Stomach smooth muscle (tissue), 2 donors: ENCODE measurements around the gene LINC01488.

Source experiments
- H3K27ac ChIP-seq: one replicate; pipeline ENCODE4 v1.7.0; 2013; ENCODE audit warnings: mild to moderate bottlenecking, low read length, inconsistent platforms
- H3K27me3 ChIP-seq, 2 donors: one replicate each; pipeline ENCODE4 v1.7.0; 2013; ENCODE audit warnings: low read length in 2 of 2; ENCODE audit not compliant: insufficient read depth in 2 of 2, control insufficient read depth in 1 of 2
- H3K36me3 ChIP-seq, 2 donors: one replicate each; pipeline ENCODE4 v1.7.0; 2013; ENCODE audit warnings: low read length in 2 of 2; ENCODE audit not compliant: control insufficient read depth in 2 of 2, insufficient read depth in 2 of 2
- H3K4me1 ChIP-seq: one replicate; pipeline ENCODE4 v1.7.0; 2013; ENCODE audit warnings: low read length; ENCODE audit not compliant: control insufficient read depth, insufficient read depth
- H3K4me3 ChIP-seq, 2 donors: one replicate each; pipeline ENCODE4 v1.7.0; 2013; ENCODE audit warnings: low read length in 2 of 2
- H3K9ac ChIP-seq, 2 donors: one replicate each; pipeline ENCODE4 v1.7.0; 2013; ENCODE audit warnings: low read length in 2 of 2, mild to moderate bottlenecking in 1 of 2
- H3K9me3 ChIP-seq, 2 donors: one replicate each; pipeline ENCODE4 v1.7.0; 2013; ENCODE audit warnings: low read length in 2 of 2; ENCODE audit not compliant: control insufficient read depth in 2 of 2
- donor health status: healthy.
- donor health status: Pancreatic carcinoma.

LINC01488 gene

GRCh38 chr11:69439127-69439526 is 42.3 kb upstream of the LINC01488 start:
- Histone ChIP-seq H3K9ac (no peak overlapping the region), H3K4me1 (peaks cover 15% of the 10 kb centered on the region), H3K9me3 (no peaks in the 10 kb centered on the region), H3K36me3 (no peaks in the 10 kb centered on the region), H3K27ac (no peak overlapping the region), H3K4me3 (no peak overlapping the region), H3K27me3 (no peaks in the 10 kb centered on the region)

DNA sequence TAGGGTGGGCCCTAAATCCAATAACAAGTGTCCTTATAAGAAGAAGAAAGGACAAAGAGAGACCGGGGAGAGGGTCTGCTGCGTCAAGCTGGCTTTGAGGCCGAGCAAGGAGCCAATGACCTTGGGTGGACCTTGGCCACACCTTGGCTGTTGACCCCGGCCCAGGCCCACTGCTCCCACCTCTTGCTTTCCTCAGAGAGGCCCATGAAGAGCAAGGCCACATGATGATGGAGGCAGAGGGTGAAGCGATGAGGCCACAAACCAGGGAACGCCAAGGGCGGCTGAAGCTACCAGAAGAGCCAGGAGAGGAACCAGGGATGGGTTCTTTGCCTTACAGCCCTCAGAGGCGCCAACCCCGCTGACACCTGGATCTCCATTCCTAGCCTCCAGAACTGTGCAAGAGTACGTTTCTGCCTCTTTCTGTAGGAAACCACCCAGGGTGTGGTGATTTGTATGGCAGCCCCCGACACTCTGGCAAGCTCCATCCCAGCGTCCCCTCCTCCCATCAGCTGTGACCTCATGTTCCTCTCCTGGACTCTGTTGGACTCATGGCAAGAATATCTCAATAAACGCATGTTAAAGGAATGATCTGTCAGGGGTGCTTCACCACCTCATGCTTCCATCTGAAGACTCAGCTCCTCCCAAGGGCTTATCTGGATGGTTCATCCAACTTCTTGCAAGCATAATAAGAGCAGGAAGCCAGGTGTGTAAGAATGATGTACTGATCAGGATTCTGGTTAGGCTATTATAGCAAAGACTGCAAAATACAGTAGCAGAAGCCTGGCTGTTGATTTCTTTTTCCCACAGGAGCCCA is 41.6 kb upstream of the LINC01488 start:
- peaks cover 21% of the 10 kb centered on the region for H3K4me1 ChIP-seq
- no peak overlapping the region for H3K4me3 ChIP-seq
- no peaks in the 10 kb centered on the region for H3K27me3 ChIP-seq
- no peak overlapping the region for H3K9ac ChIP-seq
- no peaks in the 10 kb centered on the region for H3K36me3 ChIP-seq
- H3K9me3 ChIP-seq = no peaks in the 10 kb centered on the region
- H3K27ac ChIP-seq = no peak overlapping the region

DNA sequence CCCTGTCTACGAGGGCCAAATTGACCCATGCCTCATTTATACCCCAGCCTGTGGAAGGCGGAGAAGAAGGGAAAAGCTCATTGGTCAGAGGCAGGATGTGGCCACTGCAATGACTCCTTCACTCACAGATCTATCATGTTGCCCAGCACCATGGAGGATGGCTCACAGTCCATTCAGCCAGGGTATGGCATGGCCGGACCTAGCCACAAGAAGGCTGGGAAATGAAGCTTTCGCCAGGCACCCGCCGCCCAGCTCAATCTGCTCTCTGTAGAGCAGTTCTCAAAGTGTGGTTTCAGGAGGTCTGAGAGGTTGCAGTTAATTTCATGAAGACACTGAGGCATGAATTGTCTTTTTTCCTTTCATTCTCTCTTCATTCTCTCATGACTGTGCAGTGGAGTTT is 40.6 kb upstream of the LINC01488 start:
- H3K27me3 ChIP-seq = no peaks in the 10 kb centered on the region
- H3K36me3 ChIP-seq = no peaks in the 10 kb centered on the region
- no peak overlapping the region for H3K4me3 ChIP-seq
- no peaks in the 10 kb centered on the region for H3K9me3 ChIP-seq
- peaks cover 22% of the 10 kb centered on the region for H3K4me1 ChIP-seq
- H3K9ac ChIP-seq = no peak overlapping the region
- H3K27ac ChIP-seq = no peak overlapping the region

- no peak overlapping the region for H3K27ac ChIP-seq
- no peaks in the 10 kb centered on the region for H3K27me3 ChIP-seq
- H3K4me3 ChIP-seq = no peak overlapping the region
- no peak overlapping the region for H3K9ac ChIP-seq
- H3K4me1 ChIP-seq = peaks cover 22% of the 10 kb centered on the region
- H3K9me3 ChIP-seq = no peaks in the 10 kb centered on the region
- no peaks in the 10 kb centered on the region for H3K36me3 ChIP-seq
Measured at GRCh38 chr11:69442012-69442806, 39.3 kb upstream of the LINC01488 start.

DNA sequence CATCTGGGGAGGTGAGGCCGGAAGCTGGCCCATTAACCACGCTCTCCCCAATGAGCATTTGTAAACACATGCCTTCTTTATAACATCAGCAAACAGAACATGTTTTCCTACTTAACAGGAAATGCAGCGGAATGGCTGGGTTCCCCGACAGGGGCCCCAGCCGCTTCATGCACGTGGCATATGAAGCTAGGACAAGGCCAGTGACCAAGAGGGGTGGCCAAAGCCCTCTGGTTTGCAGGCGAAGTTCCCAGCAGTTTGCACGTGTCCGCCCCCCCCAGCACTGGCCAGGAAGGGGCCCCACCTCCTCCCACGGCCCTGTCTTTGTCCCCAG is 38.7 kb upstream of the LINC01488 start:
- peak overlapping the region; percentile 69 for H3K27ac ChIP-seq
- H3K9me3 ChIP-seq = no peaks in the 10 kb centered on the region
- H3K9ac ChIP-seq = no peak overlapping the region
- H3K27me3 ChIP-seq = no peaks in the 10 kb centered on the region
- H3K4me3 ChIP-seq = peak overlapping the region in 1 of 2 donors; percentile 71
- H3K36me3 ChIP-seq = no peaks in the 10 kb centered on the region
- H3K4me1 ChIP-seq = peaks cover 22% of the 10 kb centered on the region

- peak overlapping the region; percentile 36 to 39 for H3K9ac ChIP-seq
Measured at GRCh38 chr11:69443138-69443967, 38.1 kb upstream of the LINC01488 start.

GRCh38 chr11:69443968-69444364 is 37.5 kb upstream of the LINC01488 start:
- Histone ChIP-seq H3K9ac (peak overlapping the region; percentile 36 to 39), H3K4me3 (peak overlapping the region; percentile 47 to 71)

More at GRCh38 chr11:69443138-69443967, 38.1 kb upstream of the LINC01488 start:
- peak overlapping the region; percentile 47 to 71 for H3K4me3 ChIP-seq
- no peaks in the 10 kb centered on the region for H3K27me3 ChIP-seq
- H3K4me1 ChIP-seq = peaks cover 22% of the 10 kb centered on the region
- peak overlapping the region; percentile 69 for H3K27ac ChIP-seq
- H3K36me3 ChIP-seq = no peaks in the 10 kb centered on the region
- no peaks in the 10 kb centered on the region for H3K9me3 ChIP-seq

DNA sequence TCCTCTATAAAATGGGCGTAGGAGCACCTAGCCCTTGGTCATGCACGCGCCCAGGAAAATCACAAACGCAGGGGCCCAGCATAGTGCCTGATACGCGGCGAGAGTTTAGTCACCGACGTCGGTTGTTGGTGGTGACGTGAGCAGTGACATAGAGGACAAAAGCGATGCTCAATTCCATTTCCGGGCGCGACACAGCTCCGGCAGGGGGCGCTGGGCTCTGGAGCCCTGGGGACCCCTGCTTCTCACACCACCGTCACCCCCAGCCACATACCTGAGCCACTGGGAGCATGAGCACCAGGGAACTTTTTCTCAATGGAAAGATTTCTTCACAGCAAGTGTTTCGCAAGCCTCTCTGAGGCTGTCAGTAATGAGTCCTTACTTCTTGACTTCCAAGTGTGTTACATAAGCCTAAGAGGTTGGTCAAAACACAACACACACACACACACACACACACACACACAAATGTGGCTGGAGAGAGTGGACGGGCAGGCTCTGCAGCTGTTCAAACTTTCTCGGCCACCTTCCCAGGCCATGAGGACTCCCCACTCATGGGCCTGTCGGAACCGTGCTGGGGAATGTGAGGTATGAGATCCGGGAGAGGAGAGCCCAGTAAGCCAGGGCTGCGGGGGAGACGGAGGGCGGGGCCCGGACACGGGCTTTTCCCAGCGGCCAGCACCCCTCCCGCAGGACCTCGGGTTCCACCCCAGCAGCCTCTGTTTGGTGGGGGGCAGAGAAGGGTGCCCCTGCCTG is 36.9 kb upstream of the LINC01488 start:
- H3K9me3 ChIP-seq = no peaks in the 10 kb centered on the region
- H3K36me3 ChIP-seq = no peaks in the 10 kb centered on the region
- H3K27me3 ChIP-seq = no peaks in the 10 kb centered on the region
- peak overlapping the region in 1 of 2 donors; percentile 71 for H3K4me3 ChIP-seq
- H3K4me1 ChIP-seq = peaks cover 26% of the 10 kb centered on the region
- H3K9ac ChIP-seq = no peak overlapping the region
- peak overlapping the region; percentile 69 for H3K27ac ChIP-seq

More at GRCh38 chr11:69443968-69444364, 37.5 kb upstream of the LINC01488 start:
- Histone ChIP-seq H3K9me3 (no peaks in the 10 kb centered on the region), H3K36me3 (no peaks in the 10 kb centered on the region), H3K27ac (peak overlapping the region; percentile 69), H3K4me1 (peaks cover 22% of the 10 kb centered on the region), H3K27me3 (no peaks in the 10 kb centered on the region)

- Histone ChIP-seq H3K36me3 (no peaks in the 10 kb centered on the region), H3K9me3 (no peaks in the 10 kb centered on the region), H3K27ac (no peak overlapping the region), H3K27me3 (no peaks in the 10 kb centered on the region), H3K4me3 (peak overlapping the region in 1 of 2 donors; percentile 29), H3K9ac (no peak overlapping the region), H3K4me1 (peaks cover 27% of the 10 kb centered on the region)
Measured at GRCh38 chr11:69445131-69445470, 36.4 kb upstream of the LINC01488 start.

GRCh38 chr11:69446108-69446507 is 35.4 kb upstream of the LINC01488 start:
- no peak overlapping the region for H3K4me3 ChIP-seq
- H3K27me3 ChIP-seq = no peaks in the 10 kb centered on the region
- H3K9me3 ChIP-seq = no peaks in the 10 kb centered on the region
- no peak overlapping the region for H3K27ac ChIP-seq
- peaks cover 27% of the 10 kb centered on the region for H3K4me1 ChIP-seq
- no peaks in the 10 kb centered on the region for H3K36me3 ChIP-seq
- no peak overlapping the region for H3K9ac ChIP-seq
